A549 treated with GW870086 at 1 μM for 4 hours (cell line): Measurements from ENCODE around the gene C10orf88. TPM values are rescaled to one million over a fixed set of nuclear protein-coding genes. Genes with fewer than 3 reads are reported as not detected.

Experiments
- total RNA-seq: library from RNA; stranded (reverse); fragments of 200-300 nt; extraction: Qiagen RNA extraction; gene quantifications from 5 replicates; pipeline ENCODE4 v1.2.3, GENCODE V29; 2022; ENCODE audit warnings: low read depth

C10orf88 gene, protein sequence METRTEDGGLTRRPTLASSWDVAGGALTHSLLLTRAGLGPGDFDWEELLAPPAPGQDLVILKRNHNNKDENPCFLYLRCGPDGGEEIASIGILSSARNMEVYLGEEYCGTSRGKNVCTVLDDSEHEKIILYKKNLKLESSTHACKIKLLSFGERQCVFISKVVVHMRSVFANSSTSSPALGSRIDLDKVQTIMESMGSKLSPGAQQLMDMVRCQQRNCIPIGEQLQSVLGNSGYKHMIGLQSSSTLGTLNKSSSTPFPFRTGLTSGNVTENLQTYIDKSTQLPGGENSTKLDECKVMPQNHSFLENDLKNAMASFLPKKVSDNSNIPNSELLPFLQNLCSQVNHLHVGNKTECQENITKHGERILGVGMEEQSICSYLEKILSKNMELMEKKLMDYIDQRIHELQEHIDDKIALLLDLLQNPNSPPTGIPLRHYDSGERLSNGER
- total RNA-seq = 5.7 to 10.3 TPM (median 9.8 TPM) in 5 replicates

DNA sequence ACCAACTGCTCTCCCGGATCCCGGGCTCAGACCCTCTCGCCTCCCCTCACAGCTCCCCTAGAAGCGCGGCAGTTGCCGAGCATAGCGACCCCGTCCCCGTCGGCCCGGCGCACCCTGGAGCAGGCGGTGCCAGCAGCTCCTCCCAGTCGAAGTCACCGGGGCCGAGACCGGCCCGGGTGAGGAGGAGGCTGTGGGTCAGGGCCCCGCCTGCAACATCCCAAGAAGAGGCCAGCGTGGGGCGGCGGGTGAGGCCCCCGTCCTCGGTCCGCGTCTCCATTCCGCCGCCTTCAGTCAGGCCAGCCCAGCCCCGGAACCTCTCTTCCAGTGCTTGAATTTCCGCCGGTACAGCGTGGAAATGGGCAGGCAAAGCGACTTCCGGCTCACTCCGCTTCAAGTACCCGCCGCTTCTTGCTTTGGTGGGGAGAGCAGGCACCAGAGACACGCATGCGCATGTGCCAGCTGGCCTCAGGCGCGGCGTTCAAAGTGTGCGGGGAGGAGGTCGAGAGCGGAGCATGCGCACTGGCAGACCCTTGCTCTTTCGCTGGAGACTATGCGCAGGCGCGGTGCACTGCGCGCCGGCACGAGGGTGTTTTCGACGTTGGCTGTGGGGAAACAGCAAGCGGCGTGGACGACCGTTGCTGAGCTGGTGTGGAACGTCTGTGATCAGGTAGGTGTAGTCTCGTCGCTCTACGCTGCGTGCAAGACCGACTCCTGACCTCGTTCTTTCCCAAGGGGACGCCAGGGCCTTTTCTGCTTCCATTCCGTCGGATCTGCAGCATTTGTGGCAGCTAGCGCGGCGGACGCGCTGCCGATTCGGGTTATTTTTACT, at the start of gene C10orf88:
Gene C10orf88, minus strand, starts transcription at position 326 of the 829 bp plus-strand sequence. Its CDS starts 49 bp downstream, at position 277.

DNA sequence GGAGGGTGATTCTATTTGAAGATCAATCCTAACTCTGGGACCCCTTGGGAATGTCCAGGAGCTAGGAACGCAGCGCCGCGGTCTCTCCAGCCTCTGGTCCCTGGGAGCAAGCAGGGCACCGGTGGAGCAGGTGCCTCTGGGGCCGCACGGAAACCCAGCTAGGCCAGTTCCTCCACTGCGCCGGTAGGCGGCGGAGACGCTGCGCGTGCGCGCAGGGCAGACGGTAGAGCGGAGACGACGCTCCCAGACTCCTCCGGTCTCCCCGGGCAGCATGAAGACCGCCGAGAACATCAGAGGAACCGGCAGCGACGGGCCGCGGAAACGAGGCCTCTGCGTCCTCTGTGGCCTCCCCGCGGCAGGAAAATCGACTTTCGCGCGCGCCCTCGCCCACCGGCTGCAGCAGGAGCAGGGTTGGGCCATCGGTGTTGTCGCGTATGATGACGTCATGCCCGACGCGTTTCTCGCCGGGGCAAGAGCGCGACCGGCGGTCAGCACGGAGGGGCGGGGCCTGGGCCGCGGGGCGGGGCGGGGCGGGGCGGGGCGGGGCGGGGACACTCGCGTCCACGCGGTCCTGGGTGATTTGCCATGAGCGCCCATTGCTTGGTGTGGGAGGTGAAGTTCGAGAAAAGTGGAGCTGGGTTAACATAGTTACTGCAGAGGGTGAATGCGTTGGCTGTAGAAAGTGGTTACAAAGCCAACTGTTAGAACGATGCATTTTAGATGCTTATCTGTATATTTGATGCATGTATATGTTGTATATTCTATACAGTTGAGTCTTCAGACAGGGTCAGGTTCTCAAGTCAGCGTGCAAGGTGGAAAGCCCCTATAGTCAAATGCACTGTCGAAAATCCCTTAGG, 26.4 kb upstream of the C10orf88 start, which contains the start of gene PSTK:
Gene PSTK, plus strand, starts transcription at position 193 of the 857 bp plus-strand sequence. Its CDS starts 79 bp downstream, at position 272.

DNA sequence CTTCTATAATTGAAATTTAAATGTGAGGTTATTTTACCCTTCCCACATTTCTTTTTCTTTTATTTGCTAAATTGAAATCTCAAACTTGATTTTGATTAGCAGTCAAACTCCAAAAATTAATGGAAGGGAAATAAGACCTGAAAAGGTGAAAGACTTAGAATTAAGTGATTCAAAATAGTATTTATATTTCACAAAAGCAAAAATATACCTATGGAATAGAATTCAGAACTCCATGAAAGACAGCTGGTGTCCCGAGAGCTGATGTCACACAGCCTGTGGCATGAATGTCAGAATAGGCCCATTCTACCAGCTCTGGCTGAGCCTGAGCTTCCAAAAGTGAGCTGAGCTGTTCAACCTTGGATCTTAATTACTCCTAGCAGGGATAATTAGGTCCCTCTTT, 43.7 kb downstream of the C10orf88 start, which contains the start of gene FAM24A:
Gene FAM24A, plus strand, starts transcription at position 301 of the 400 bp plus-strand sequence. CDS start 1,025 bp downstream, outside the sequence.

Other genes with a start within 250 kb of the C10orf88 start
- 1.2 to 1.7 TPM (median 1.3 TPM) in 5 replicates for gene CUZD1, start 108.4 kb downstream of the C10orf88 start, total RNA-seq
- gene FAM24B, start 74.6 kb downstream of the C10orf88 start, total RNA-seq = 12.0 to 14.8 TPM (median 13.8 TPM) in 5 replicates
- not detected in 5 replicates for gene FAM24A, start 43.6 kb downstream of the C10orf88 start, total RNA-seq
- 4.2 to 5.2 TPM (median 5.0 TPM) in 5 replicates for gene PSTK, start 26.2 kb upstream of the C10orf88 start, total RNA-seq
- gene IKZF5, start 54.6 kb upstream of the C10orf88 start, total RNA-seq = 4.7 to 7.9 TPM (median 6.3 TPM) in 5 replicates
- 6.5 to 10.3 TPM (median 8.5 TPM) in 5 replicates for gene ACADSB, start 54.8 kb upstream of the C10orf88 start, total RNA-seq
- 0.19 TPM in 1 of 5 replicates, not detected in the others for gene HMX3, start 181.7 kb upstream of the C10orf88 start, total RNA-seq
- 0.14 to 0.25 TPM in 2 of 5 replicates, not detected in the others for gene HMX2, start 193.9 kb upstream of the C10orf88 start, total RNA-seq
- gene BUB3, start 200.2 kb upstream of the C10orf88 start, total RNA-seq = 153 to 199 TPM (median 174 TPM) in 5 replicates